HK-2 (cell line): ENCODE results near the gene PTPRD.

ENCODE experiments used
- DNase-seq: peaks from one replicate; pipeline ENCODE4 v3.0.0-alpha.2; 2018; ENCODE audit not compliant: unreplicated experiment

Gene PTPRD

GRCh38 chr9:10052916-10053315 lies 559.9 kb downstream of the PTPRD start:
- DNase-seq = no peak

DNA sequence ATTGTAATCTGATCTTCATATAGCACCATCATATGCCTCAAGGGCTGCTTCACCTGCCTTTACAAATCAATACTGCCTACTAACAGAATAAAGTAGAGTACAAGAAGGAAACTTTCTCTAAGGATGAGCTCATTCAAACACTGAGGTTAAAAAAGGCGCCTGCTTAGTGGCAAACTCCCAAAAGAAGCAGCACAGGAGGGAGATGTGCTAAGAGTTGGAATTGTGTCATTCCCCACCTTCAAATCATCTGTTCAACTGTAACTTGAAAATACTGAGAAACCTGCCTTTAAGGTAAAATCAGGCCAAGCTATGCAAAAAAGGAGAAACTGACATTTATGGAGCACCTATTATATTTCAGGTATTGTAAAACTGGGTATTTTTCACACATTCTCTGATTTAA lies 560.6 kb downstream of the PTPRD start:
- no peak for DNase-seq

- DNase-seq = peak; percentile 11
Observed at GRCh38 chr9:10050016-10050415, 562.8 kb downstream of the PTPRD start.

GRCh38 chr9:10048994-10049393 lies 563.8 kb downstream of the PTPRD start:
- no peak for DNase-seq

- DNase-seq = no peak
Observed at GRCh38 chr9:10045598-10045997, 567.2 kb downstream of the PTPRD start.

DNA sequence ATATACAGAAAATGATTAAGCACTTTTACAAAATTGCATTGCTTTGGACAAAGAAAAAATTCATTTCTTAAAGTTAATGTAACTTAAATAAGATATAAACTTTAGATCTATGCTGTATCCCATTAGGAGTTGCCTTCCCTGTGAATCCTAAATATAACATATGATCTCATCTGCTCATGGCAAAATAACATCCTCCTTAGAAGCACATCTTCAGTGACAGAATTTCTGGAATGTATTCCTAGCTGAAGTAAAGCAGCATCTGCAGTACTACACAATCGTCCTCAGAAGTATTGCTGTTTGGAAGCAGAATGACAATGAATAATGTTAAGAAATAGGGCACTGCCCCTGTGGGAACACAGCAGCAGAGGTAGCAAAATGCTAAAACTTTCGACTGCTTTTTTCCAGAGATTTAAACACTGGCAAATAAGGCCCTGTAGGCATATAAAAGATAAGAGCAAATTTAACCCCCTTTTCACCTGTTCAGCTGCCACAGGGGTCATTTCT lies 571.0 kb downstream of the PTPRD start:
- no peak for DNase-seq

DNA sequence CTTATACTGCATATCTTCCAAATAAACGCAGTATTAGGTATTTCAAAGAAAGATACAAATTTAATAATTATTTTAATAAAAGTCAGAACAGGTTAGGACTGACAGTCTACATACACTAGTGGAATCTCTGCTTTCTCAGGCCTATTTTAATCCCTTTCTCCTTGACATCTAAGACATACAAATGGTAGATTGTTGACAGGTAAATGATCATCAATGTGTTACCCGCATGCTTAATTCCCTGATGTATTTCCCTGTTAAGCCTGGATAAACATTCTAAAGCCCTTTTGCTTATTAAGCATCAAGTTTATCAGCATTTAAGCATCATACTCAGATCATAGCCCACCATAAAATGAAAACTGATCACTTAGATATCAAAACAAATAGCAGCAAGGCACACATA lies 576.7 kb downstream of the PTPRD start:
- DNase-seq = no peak

DNA sequence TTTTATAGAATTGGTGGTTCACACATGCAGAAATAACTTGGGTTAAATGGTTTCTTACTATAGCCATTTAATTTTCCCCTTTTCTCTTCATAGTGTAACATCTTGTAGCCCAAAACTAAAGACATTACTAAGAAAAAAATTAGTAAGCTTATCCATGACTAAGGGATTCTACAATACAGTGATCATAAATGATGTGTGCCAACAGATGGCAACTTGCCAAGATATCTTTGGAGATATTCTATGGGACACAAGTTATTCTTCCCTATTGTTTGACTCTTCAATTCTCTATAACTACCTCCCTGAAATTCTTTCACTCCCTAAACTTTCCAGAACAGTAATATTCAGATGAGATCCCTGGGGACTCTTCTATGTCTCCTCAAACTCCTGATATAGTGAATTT lies 580.6 kb downstream of the PTPRD start:
- no peak for DNase-seq

GRCh38 chr9:10026443-10026984 lies 586.3 kb downstream of the PTPRD start:
- no peak for DNase-seq

DNA sequence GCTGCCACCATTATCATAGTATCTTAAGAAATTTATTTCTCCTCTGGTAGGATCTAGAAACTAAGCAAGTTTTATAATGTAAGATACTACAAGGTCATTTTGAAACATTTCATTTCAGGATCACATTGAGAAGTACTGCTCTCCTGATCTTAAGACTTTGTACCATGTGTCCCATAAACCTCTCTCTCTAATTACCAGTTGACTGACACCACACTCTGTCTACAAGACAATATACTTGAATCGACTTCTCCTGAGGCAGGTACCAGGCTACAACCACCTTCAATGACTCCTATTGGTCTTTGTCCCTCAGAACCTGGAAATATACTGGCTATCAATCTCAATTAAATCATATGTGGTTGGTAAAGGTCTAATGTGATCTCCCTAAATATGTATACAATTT lies 597.0 kb downstream of the PTPRD start:
- DNase-seq = no peak

GRCh38 chr9:10014889-10015288 lies 597.9 kb downstream of the PTPRD start:
- no peak for DNase-seq

DNA sequence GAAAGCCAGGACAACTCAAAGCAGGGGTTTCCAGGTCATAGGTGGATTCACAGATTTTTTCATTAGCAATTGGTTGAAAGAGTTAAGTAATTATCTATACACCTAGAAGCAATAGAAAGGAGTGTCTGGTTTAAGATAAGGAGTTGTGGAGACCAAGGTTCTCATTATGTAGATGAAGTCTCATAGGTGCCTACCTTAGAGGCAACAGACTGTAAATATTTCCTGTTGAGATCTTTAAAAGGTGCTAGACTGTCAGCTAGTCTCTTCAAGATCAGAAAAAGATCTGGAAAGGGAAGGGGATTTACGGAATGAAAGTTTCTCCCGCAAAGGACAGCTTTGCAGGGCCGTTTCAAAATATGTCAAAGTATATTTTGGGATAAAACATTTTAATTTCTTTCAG lies 603.4 kb downstream of the PTPRD start:
- DNase-seq = no peak

DNA sequence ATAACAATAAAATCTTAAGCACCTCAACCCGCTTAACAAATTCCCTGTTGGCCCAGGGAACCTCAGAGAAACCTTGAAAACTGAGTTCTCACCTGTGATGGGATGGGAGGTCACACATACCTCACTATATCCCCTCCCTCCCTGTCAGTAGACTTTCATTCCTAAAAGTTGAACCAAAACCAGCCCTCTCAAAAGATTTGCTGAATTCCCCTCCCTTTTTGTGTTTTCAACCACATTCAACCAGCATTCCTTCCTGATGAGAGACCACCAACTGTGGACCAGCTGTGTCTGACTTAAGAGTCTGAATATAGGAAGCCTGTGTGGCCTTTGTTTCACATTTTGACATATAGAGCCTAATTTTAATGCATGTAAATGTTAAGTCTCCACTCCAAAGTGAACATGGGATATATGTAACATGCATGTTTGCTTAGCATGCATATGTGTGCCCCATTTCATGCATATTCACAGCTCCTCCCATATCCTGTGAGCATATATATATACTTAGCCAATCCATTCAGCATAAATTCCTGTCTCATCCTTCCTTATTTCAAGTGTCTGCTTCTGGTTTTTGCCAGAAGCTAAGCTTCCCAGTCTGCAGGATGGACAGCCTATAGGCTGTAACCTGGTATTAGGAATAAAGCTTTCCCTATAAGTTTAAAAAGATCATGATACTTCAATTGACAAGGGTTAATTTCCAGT lies 604.6 kb downstream of the PTPRD start:
- DNase-seq = no peak

DNA sequence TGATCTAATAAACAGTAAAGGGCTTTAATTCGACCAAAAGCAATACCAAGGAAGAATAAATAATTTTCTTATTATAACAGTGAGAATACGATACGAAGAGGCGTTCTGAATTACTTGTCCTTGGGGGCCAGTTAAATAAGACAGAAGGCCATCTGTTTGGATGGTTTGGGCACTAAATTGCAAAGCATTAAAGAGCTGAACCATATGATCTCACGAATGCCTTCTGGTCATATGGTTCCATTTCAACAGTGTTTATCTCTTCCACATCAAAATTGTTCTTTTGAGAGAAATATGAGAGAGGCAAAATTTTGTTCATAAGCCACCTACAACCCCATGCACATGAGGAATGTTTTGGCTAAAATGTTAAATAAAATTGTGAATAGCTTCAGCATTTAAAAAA lies 605.4 kb downstream of the PTPRD start:
- DNase-seq = no peak

DNA sequence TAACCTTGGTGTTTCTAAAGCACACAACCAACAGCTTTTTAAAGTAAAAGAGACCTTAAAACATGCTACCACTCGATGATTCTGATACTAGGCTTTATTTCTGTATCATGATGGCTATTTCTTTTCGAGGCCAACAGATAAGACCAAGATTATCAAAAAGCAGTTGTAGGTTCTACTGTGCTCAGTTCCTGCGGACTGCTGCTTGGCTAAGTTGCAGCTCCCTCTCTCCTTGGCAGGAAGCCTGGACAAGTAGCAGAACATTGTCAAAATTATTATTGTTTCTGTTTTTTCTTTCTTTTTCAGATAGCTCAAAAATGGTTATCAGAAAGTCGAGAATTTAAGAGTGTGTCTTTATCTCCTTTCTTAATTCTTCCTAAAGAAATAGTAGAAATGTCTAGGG lies 607.6 kb downstream of the PTPRD start:
- no peak for DNase-seq

- DNase-seq = no peak
Observed at GRCh38 chr9:10003047-10003446, 609.8 kb downstream of the PTPRD start.

DNA sequence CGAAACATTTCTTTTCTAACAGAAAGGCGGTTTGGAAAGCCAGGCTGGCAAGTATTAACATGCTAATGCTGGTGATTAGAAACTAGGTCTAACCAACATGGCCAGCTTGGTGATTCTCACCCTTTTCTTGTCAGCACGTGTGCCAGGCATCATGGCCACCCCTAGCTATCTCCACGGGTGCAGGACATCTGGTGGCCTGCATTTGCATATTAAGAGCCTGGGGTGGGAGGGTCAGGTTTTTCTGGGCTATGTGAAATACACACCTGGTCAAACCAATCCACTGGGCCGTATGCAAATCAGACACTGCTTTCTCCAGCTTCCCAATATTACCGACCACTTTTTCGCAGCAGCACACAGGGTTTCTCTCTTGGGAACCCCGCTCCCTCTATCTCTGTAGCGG lies 612.1 kb downstream of the PTPRD start:
- DNase-seq = no peak

- DNase-seq = no peak
Observed at GRCh38 chr9:9998491-9999287, 614.1 kb downstream of the PTPRD start.

DNA sequence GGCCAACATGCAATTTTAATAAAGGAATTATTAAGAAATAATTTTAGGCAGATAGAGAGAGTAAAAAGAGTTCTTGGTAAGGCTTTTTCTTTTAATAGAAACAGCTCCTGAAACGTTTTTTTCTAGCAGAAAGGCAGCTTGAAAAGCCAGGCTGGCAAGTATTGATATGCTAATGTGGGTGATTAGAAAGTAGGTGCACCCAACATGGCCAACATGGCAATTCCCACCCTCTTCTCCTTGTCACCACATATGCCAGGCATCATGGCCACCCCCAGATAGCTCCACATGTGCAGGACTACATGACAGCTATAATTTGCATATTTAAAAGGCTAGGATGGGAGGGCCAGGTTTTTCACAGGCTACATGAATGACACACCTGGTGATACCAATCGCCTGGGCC lies 615.2 kb downstream of the PTPRD start:
- no peak for DNase-seq

DNA sequence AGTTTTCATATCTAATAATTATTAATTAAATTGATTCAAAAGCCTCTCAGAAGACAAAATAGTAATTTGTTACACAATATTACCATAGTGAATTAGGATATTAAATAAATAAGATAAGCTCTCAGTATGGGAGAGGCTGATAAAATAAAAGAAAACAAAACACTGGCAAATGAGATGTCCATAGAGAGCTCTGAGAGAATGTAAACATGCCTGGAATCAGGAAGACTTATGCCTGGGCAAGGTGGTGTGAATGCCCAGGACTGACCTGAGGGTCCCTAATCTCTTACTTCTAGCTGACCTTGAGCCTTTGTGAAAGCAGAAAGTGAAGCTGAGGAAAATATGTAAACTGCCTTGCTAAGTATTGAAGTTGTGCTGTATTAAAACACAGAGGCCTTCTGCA lies 616.5 kb downstream of the PTPRD start:
- DNase-seq = no peak

GRCh38 chr9:9992936-9993335 lies 619.9 kb downstream of the PTPRD start:
- DNase-seq = no peak

DNA sequence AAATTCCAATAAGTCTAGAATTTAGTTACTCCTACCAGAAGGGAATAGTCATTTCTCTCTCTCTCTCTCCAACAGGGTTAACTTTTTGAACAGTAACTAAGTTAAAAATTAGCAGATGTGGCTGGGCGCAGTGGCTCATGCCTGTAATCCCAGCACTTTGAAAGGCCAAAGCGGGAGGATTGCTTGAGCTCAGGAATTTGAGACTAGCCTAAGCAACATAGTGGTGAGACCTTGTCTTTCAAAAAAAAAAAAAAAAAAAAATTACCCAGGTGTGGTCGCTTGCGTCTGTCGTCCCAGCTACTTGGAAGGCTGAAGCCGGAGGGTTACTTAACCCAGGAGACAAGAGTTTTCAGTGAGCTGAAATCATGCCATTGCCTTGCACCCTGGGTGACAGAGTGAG lies 639.7 kb downstream of the PTPRD start:
- peak; percentile 54 for DNase-seq

DNA sequence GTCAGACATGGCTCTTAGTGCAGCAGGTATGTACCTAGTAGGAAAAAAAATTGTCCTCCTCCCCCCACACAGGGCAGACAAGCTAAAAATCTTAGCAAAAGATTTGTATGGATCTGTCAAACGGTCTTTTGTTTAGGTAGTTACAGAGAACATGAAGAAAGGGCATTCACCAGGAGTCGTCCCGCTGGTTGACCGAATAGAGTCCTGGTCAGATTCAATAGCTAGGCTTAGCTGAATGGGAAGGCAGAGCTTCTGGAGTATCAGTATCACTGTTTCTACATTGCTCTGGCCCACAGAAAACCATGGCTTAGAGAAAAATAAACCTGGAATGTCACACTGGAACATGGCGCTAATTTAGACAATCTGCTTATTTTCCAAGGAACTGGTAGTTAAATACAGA lies 642.3 kb downstream of the PTPRD start:
- DNase-seq = no peak
